Breast epithelium (tissue), 3 donors: ENCODE data around the gene DDX49.

Experiments used
- POLR2AphosphoS5 ChIP-seq, 3 donors: sonication (generic); formaldehyde crosslinking; IDR thresholded peaks; one replicate each; pipeline ENCODE4 v1.6.1; 2017; ENCODE audit warnings: antibody characterized with exemption in 3 of 3
- TF ChIP-seq, protein P1 (sequence below), 3 donors: fragments of 450-650 bp; IDR thresholded peaks; one replicate each; pipeline ENCODE4 v1.5.1; 2016 to 2017; ENCODE audit warnings: antibody characterized with exemption in 3 of 3, mild to moderate bottlenecking in 3 of 3, moderate library complexity in 3 of 3

GRCh38 chr19:18869781-18870530 is 49.6 kb upstream of the DDX49 start:
- TF ChIP-seq, protein P1, sequence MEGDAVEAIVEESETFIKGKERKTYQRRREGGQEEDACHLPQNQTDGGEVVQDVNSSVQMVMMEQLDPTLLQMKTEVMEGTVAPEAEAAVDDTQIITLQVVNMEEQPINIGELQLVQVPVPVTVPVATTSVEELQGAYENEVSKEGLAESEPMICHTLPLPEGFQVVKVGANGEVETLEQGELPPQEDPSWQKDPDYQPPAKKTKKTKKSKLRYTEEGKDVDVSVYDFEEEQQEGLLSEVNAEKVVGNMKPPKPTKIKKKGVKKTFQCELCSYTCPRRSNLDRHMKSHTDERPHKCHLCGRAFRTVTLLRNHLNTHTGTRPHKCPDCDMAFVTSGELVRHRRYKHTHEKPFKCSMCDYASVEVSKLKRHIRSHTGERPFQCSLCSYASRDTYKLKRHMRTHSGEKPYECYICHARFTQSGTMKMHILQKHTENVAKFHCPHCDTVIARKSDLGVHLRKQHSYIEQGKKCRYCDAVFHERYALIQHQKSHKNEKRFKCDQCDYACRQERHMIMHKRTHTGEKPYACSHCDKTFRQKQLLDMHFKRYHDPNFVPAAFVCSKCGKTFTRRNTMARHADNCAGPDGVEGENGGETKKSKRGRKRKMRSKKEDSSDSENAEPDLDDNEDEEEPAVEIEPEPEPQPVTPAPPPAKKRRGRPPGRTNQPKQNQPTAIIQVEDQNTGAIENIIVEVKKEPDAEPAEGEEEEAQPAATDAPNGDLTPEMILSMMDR (IDR thresholded peaks at IDR 0.05), result no peak
- no peak for TF ChIP-seq POLR2AphosphoS5 (IDR thresholded peaks at IDR 0.05)
